Stimulated activated CD8-positive, alpha-beta memory T cell treated with anti-CD3 and anti-CD28 coated beads, Interleukin-4, amount 100 ng/mL, for 4 hours (primary cell): ENCODE measurements around the gene ARMH4.

Experiments
- DNase-seq, 2 donors: peaks; one replicate each; pipeline ENCODE4 v3.0.0-alpha.2; 2020; ENCODE audit warnings: low read depth in 2 of 2, low spot score in 1 of 2

ARMH4 gene

DNA sequence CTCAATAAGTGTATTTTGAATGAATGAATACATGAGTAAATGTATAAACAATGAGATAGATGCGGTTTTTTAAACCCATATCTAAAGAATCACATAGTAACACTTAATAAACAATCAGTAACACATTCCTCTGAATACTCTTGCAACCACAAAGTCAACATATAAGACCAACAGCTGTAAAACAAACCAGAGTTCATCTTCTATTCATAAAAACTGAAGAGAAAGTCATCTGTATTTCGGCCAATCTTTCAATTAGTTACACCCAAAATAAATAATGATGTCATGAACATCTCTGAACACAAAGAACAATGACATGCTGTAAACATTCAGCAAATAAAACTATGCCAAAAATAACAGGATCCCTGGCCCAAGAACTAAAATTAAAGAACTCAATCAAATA is 47.2 kb downstream of the ARMH4 start:
- DNase-seq, result no peak

DNA sequence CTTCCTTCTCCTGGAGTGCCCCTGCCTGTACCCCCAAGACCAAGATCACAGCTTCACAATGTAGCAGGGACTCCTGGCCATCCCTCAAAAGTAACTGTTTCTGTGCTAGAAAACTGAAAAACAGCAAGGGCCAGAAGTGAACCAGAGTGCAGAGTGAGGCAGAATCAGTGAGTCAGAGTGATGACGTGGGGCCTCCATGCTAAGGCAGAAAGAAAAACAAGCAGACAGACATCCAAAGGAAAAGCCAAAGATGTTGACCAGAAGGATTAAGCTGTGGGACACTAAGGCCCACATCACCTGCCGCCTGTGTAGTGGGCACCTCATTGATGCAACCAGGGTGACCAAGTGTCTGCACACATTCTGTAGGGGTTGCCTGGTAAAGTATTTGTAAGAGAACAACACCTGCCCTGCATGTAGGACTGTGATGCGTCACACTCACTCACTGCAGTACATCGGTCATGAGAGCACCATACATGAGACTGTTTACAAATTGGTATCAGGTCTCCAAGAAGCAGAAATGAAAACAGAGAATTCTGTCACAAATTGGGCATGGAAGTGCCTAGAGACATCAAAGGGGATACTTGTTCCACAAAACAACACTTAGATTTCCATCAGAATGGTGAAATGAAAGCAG is 51.2 kb downstream of the ARMH4 start:
- no peak for DNase-seq

DNA sequence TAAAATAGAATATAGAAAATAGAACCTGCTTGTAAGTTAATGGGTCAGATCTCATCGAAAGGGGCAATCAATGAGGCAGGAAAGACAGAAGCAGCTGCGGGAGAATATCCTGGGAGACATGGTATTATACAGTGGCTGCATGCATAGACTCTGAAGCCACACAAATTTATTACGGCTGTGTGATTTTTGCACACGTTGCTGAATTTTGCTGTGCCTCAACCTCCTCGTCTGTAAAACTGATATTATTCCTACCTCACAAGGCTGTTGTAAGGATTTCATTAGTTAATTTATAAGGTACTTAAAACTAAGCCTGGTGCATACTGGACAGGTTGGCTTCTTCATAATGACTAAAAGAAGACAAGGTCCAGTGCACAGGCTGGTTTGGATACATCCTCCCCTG is 52.3 kb downstream of the ARMH4 start:
- no peak for DNase-seq

DNA sequence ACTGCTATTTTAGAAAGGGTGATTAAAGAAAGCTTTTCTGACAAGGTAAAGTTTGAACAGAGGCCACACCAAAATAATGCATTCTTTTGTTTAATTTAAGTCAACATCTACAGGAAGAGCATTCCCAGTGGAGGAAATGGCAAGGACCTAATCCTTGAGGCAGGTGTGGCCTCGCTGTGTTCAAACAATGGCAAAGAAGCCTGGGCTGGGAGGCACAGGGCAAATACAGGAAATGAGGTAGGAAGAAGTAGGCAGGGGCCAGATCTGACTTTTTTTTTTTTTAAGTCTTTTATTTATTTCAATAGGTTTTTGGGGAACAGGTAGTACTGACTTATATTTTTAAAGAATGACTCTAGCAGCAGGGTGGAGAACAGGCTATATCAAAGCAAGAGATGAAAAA is 53.5 kb downstream of the ARMH4 start:
- no peak for DNase-seq

DNA sequence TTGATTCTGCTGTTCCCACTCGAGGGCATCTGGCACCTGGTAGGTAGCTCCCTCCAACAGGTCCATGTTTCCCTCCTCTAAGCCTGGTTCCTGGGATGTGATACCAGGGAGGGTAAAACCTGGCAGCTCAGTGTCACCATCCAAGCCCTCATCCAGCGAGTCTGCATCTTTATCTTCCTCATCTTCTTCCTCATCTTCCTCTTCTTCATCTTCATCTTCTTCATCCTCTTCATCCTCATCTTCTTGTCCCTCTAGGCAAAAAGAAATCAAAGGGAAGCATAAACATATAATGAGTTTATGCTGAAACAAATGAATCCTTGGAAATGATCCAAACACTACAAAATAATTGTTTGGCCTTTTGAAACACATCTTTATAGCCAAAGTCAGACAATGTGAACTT is 55.3 kb downstream of the ARMH4 start:
- DNase-seq, result no peak

DNA sequence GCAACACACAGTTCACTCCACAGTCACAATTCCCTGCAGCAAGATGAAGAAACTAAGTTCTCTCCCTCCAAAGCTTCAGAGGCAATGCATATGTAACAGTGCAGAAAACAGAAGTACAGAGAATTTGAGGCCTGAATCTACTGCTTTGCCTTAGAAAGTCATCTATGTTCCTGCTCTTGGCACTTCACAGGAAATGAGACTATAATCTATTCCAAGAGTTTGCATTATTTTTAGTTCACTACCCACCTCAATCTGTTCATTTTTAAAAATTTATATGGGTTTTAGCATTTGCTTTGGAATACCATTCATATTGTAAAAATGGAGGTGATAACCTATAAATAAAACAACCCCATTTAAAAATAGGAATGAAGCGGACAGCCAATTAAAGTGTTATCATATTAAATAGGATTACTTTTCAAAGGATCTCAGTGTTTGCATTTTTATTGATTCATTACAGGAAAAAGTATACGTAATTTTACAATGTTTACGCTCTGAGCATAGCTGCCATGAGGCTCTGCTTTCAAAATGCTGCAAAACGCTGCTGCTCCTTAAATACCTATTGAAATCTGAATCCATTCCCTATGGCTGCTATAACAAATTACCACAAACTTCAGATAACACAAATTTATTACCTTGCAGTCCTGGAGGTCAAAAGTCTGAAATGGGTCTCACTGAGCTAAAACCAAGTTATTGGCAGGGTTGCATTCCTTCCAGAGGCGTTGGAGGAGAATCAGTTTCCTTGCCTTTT is 60.0 kb downstream of the ARMH4 start:
- no peak for DNase-seq

DNA sequence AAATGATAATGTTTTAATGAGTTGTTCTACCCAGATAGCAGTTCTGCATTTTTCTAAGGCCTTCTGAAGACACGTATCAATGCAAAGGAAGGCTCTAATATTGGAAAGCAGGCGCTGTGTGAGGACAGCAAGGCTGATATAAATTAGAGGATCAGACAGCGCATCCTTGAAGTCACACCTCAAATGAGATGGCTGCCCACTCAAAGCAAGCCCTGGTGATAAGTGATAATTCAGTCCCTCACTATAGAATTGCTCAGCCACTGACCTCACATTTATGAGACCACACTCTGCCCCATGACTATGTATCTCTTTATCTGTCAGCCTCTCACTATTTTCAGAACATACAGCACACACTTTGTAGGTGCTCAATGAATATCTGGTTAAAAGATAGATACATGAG is 62.4 kb downstream of the ARMH4 start:
- no peak for DNase-seq

DNA sequence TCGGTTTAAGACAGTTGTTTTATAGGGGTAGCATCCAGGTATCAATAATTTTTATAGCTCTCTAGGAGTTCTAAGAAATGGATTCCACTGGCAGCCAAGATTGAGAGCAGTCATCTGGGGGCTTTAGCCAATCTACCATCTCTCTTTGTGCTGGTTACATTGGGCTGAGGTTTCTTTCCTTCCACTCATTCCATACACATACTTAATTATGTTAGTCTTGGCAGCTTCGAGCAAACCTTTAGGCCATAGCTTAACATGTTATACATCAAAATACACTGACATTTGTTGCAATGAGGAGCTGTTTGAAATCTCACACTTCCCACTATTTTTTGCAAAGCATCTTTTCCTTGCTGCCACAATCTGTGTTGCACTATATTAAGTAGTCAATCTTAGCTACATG is 63.1 kb downstream of the ARMH4 start:
- no peak for DNase-seq

DNA sequence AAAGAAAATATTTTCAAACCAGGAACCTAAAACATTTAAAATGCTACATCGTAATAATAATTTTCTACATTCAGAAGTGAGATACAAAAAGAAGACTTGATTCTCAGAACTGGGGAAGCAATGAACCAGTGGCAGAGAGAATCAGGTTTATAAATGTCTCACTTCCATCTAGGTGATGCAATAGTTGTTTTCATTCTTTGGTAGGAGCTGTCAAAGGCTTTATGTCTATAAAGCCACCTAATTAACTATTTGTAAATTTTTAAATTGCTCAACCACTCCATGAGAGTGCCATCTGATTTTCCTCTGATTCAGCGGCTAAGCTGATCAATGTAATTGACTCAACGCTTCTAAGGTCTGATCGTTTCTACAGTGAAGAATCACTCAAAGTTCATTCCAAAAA is 66.1 kb downstream of the ARMH4 start:
- no peak for DNase-seq

DNA sequence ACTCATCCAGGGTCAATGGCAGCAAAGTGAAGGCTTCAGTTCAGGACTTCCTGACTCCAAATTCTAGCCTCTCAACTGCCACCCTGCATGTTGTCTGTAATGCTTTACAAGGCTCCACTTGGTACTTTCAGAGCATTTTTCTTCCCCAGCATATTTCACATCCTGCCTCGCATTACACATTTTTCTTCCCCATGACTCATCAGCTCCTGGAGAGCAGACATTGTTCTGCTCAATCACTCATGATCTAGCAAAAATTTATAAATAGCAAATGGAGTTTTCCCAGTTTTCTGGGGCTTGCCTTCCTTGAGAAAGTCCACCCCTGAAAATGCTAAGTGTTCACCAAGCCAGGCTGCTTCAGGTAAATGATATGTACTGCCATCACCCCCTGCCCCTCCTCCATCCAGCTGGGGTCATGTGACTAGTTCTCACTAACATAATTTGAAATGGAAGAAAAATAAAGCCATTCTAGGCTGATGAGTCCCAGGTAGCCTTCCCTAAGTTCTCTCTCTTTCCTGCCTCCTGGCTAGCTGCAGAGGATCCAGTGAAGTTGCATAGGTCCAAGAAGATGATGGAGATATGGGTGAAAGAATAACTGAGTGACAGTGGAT is 69.4 kb downstream of the ARMH4 start:
- DNase-seq, result no peak

DNA sequence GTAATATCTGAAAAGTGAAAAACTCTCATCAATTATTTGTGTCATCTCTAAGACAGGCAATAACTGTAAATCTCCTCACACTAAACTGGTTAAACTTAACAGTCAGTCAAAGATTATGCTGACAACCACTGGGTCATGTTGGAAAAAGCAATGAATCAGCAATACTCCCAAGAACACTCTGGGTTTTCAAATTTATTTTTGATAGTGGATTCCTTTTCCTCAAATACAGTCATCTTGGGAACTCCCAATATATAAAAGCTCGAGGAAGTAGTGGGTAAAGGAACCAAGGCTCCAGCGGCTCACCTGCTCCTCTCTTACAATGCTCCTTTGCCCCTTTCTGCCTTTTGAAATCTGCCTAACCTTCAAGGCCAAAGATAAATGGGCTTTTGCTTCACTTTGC is 70.0 kb downstream of the ARMH4 start:
- DNase-seq, result no peak

DNA sequence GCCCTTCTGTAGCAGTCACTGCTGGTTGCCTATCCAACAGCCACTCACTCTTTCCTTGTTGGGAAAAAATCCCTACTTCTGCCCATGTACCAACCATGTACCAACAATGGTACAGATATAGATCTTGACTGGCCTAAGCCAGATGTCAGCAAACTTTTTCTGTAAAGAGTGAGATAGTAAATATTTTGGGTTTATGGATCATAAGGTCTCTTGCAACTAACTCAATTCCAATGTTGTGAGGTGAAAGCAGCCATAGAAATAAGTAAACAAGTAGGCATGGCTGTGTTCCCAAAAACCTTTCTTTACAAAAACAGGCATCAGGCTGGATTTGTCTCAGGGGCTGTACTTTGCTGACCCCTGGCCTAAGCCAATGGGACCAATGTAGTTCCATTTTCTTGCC is 73.5 kb downstream of the ARMH4 start:
- DNase-seq, result no peak

DNA sequence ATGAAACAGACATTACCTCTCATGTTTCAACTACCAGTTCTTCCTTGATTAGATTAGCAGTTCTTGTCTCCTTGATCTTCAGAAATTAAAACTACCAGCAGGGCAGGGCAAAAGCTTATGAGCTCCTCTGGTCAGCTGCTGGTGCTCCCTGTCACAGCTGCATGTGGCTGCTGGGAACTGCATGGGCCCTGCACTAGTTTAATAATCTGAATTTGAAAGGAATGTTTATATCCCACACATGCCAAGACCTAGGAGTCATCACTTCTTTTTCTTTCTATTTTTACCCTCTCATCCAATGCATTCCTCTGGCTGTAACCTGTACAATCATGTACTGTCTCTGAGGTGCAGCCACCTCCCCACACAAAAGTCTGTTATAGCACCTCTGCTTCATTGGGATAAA is 73.9 kb downstream of the ARMH4 start:
- no peak for DNase-seq

DNA sequence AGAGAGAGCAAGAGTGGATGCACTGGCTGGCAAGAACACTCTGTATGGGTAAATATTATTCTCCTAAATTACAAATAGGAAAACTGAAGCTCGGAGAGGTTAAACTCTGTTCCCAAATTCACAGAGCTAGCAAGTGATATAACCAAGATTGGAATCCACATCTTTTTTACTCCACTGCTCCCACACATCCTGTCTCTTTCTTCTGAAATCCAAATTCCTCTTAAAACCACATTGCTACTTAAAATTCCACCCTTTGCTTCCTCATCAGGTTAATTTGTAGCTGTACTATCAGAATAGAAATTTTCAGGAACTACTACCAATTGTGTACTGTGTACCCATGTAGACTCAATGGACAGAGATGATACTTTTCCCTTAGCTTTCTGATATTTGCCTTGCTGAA is 74.4 kb downstream of the ARMH4 start:
- no peak for DNase-seq

DNA sequence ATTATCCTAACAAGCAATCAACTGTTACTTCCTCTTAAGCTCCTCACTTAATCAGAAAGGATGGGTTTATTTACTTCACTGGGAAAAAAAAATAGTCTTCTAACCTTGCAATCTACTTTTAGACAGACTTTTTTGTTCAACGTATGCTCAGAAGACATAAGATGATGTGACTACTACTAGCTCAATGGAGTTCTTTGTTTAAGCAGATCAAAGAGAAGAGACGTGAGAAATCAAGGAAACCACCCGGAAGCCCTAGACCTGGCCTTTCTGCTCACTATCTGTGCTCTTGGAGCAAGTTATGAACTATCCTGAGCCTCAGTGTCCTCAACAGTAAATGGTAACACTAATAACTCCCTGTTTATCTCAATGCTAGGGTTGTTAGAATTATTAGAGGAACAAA is 78.5 kb downstream of the ARMH4 start:
- DNase-seq, result no peak

DNA sequence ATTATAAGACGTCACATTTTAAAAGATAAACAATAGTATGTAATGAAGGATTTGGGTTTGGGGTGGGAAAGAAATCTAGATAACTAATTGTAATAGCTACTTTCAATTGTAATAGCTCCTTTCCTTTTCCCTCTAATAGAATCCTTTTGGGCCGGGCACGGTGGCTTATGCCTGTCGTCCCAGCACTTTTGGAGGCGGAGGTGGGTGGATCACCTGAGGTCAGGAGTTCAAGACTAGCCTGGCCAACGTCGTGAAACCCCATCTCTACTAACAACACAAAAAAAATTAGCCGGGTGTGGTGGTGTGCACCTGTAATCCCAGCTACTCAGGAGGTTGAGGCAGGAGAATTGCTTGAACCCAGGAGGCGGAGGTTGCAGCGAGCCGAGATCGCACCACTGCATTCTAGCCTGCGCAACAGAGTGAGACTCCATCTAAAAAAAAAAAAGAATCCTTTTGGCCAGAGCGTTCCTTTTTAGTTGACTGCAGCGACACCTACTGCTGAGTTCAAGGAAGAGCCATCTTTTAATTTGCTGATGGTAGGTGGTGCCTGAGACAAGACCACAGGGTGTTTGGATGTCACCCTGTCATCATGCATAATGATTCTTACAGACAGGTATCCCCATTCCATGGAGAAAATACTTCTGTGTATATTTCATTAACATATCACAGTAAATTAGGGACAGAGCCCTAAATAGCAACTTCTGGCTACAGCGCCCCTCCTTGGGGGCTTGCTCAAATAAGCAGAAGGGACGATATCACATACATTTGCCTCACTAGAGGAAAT is 79.5 kb downstream of the ARMH4 start:
- DNase-seq, result peak in 1 of 2 donors; percentile 3

DNA sequence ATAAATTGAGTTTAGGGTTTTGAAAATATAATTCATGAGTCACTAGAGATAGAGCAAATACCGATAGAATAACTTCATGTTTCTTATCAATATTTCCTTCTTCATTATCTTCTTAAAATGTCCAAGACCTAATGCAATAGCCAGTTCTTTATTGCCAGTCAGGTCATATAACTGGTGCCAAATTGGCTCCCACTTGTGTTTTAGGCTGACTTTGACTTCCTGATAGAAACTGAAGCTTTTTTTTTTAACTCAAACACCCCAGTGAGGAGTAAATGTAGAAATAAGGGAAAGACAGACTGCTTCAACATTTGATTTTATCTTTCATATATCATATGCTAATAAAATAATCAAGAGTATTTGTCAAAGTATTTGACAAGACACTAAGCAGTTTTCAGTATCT is 80.7 kb downstream of the ARMH4 start:
- no peak for DNase-seq

DNA sequence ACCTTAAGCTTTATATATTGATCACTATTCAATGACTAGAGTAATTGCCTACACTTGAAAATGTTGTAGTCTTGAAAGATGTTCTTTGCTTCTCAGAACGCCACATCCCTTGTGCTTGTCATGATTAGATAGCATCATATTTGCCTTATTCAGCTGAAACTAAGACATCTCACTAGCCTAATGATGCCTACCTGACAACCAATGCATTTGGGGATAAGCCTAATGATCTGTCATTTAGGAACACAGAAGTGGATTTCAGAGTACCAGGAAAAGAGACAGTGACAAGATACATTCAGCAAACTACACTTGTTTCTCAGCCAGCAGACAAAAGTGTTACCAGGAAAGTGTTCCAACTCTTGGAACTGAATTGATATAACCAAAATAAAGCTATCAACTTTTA is 83.7 kb downstream of the ARMH4 start:
- DNase-seq, result no peak

DNA sequence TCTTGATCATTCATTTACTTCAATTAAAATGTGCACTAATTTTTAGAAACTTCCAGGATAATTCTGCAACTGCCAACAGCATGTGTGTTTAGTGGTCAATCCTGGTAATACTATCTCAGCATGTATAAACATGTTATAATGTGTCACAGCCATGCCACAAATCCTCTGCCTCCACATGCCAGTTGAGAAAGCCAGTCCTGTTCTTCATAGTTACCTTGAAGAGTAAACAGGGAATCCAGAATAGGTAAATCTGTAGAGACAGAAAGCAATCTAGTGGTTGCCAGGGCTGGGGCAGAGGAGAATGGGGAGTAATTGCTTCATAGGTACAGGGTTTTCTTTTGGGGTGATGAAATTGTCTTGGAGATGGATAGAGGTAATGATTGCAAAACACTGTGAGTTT is 85.9 kb downstream of the ARMH4 start:
- DNase-seq, result no peak

DNA sequence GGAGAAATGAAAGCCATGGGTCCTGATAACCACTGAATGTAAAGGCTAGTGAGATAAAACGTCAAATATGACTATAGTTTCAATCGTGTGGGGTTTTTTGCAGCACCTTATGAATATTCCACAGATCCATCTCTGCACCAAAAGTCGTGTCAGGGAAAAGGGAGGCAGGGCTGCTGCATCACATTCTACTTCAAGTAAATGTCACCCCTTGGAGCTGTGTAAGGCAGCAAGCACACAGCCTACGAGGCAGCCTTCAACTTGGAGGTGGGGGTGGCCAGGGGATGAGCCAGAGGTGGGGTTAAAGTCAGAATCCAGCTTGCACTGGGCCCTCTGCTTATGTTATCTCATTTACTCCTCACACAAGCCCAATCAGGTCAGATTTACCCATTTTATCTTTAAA is 90.4 kb downstream of the ARMH4 start:
- DNase-seq, result no peak

DNA sequence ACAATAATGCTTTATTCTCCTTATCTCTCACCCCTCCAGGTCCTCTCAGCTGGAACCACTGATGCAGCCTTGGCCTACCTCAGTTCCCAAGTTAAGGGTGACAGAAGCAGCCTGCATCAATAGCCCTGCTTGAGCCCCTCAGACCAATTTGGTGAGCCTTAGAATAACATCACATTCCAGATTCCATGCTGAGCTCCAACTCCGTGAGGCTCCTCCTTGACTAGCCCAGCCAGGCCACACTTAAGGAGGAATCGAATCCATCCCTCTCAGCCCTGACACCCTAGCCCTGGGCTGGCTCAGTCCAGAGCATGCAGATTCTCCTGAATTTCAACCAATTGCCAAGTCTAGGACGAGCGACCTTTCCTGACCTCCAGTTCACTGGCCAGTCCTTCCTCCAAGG is 91.1 kb downstream of the ARMH4 start:
- DNase-seq, result no peak

DNA sequence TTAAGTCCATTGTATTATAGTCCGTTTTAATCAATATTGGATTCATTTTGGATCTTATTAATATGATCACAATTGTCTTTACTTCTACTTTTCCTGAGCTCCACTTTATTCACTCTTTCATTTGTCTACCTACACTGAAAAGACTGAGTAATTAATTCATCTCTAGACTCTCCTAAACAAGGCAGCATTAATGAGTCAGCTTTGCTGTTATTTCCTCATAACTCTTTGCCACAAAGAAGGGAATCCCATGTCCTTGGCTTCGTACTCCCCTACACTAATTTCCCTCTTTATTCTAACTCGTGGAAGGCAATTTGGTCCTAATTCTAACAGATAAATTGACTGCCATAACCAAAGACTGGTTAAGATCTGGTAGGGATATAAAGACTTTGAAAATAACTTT is 91.9 kb downstream of the ARMH4 start:
- DNase-seq, result no peak
